ENCODE measurements around the gene BTD.

DNA sequence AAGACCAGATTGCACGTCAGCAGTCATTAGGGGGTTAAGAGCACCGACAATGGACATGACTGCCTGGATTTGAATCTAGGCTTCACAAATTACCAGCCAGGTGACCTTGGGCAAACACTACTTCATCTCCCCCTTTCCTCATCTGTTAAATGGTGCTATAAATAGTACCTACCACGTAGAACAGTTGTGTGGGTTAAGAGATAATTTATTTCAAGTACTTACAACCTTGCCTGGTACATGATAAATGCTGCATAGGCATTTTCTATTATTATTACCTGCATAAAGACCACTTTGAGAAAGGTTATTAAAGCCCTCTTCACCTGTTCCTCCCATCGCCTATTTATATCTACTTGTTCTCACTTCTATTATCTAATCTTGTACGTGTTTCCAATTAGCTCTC is 64.7 kb downstream of the BTD start:
- TF ChIP-seq POLR2AphosphoS5 (IDR thresholded peaks at IDR 0.05) = no peak
- TF ChIP-seq POLR2A (IDR thresholded peaks at IDR 0.05) = no peak
- no peak for TF ChIP-seq CTCF (IDR thresholded peaks at IDR 0.05)
